Loucy (cell line): ENCODE measurements around the gene OGFR.

Source experiments
- H2AFZ ChIP-seq: fragments of 200-600 bp; sonication (generic); 2 replicates; pipeline ENCODE4 v1.6.0; 2016; ENCODE audit warnings: antibody characterized with exemption, mild to moderate bottlenecking, low read length, moderate library complexity
- H3F3A ChIP-seq: fragments of 200-600 bp; 2 replicates; pipeline ENCODE4 v1.6.0; 2016; ENCODE audit warnings: antibody characterized with exemption, low read depth, mild to moderate bottlenecking
- H3K27me3 ChIP-seq: fragments of 200-600 bp; sonication (generic); 2 replicates; pipeline ENCODE4 v1.6.1; 2014; ENCODE audit warnings: low read length, mild to moderate bottlenecking; ENCODE audit not compliant: insufficient read depth, poor library complexity, severe bottlenecking
- H3K36me3 ChIP-seq: fragments of 200-600 bp; sonication (generic); 2 replicates; pipeline ENCODE4 v1.6.1; 2016; ENCODE audit warnings: low read length; ENCODE audit not compliant: insufficient read depth
- H3K4me1 ChIP-seq: fragments of 200-600 bp; sonication (generic); 2 replicates; pipeline ENCODE4 v1.5.1; 2014; ENCODE audit warnings: low read length, mild to moderate bottlenecking; ENCODE audit not compliant: insufficient read depth, poor library complexity, severe bottlenecking
- H3K4me2 ChIP-seq: fragments of 200-600 bp; sonication (generic); 2 replicates; pipeline ENCODE4 v1.6.0; 2014; ENCODE audit warnings: antibody characterized with exemption, low read length, low read depth, mild to moderate bottlenecking; ENCODE audit not compliant: poor library complexity, severe bottlenecking
- H3K4me3 ChIP-seq: fragments of 200-600 bp; sonication (generic); 2 replicates; pipeline ENCODE4 v1.5.1; 2014; ENCODE audit warnings: low read length, mild to moderate bottlenecking, mixed read lengths; ENCODE audit not compliant: poor library complexity, severe bottlenecking
- H3K79me2 ChIP-seq: fragments of 200-600 bp; sonication (generic); 2 replicates; pipeline ENCODE4 v1.6.1; 2014; ENCODE audit warnings: low read length; ENCODE audit not compliant: insufficient read depth
- H3K9ac ChIP-seq: fragments of 200-600 bp; sonication (generic); 2 replicates; pipeline ENCODE4 v1.6.0; 2014; ENCODE audit warnings: mild to moderate bottlenecking, low read depth, low read length, moderate library complexity; ENCODE audit not compliant: poor library complexity, severe bottlenecking
- H3K9me2 ChIP-seq: fragments of 200-600 bp; sonication (generic); replicated peaks from 2 replicates; pipeline ENCODE4 v1.6.1; 2016; ENCODE audit warnings: low read depth, low read length, mixed read lengths
- H3K9me3 ChIP-seq: fragments of 200-600 bp; sonication (generic); 2 replicates; pipeline ENCODE4 v1.6.1; 2014; ENCODE audit warnings: mild to moderate bottlenecking, antibody characterized with exemption, low read length, low read depth; ENCODE audit not compliant: insufficient read depth
- H4K20me1 ChIP-seq: fragments of 200-600 bp; sonication (generic); 2 replicates; pipeline ENCODE4 v1.6.0; 2014; ENCODE audit warnings: antibody characterized with exemption, low read length, mild to moderate bottlenecking; ENCODE audit not compliant: insufficient read depth, poor library complexity, severe bottlenecking
- CTCF ChIP-seq: fragments of 200-600 bp; sonication (generic); conservative IDR thresholded peaks from 2 replicates; pipeline ENCODE4 v1.5.1; 2014; ENCODE audit warnings: mild to moderate bottlenecking, antibody characterized with exemption, low read length
- EZH2phosphoT487 ChIP-seq: fragments of 200-600 bp; IDR thresholded peaks from 2 replicates; pipeline ENCODE4 v1.6.1; 2018; ENCODE audit warnings: antibody characterized with exemption, mild to moderate bottlenecking, moderate library complexity, borderline replicate concordance

OGFR gene

GRCh38 chr20:62782149-62782892 lies 22.3 kb upstream of the OGFR start:
- peak overlapping the region; percentile 66; the same call in 1 of the 2 replicates for H2AFZ ChIP-seq
- no peaks in the 10 kb centered on the region for H3K9me3 ChIP-seq
- peak overlapping the region; percentile 45 for H3K4me2 ChIP-seq
- H4K20me1 ChIP-seq: no peaks in the 10 kb centered on the region
- no peaks in the 10 kb centered on the region for H3K79me2 ChIP-seq
- H3K36me3 ChIP-seq: no peaks in the 10 kb centered on the region
- no peaks in the 10 kb centered on the region for H3F3A ChIP-seq
- TF ChIP-seq CTCF: no peak
- no peak for TF ChIP-seq EZH2phosphoT487
- H3K9ac ChIP-seq: peak overlapping the region; percentile 41
- H3K4me3 ChIP-seq: no peak overlapping the region
- no peaks in the 10 kb centered on the region for H3K9me2 ChIP-seq
- no peaks in the 10 kb centered on the region for H3K27me3 ChIP-seq
- H3K4me1 ChIP-seq: peaks cover 19% of the 10 kb centered on the region

DNA sequence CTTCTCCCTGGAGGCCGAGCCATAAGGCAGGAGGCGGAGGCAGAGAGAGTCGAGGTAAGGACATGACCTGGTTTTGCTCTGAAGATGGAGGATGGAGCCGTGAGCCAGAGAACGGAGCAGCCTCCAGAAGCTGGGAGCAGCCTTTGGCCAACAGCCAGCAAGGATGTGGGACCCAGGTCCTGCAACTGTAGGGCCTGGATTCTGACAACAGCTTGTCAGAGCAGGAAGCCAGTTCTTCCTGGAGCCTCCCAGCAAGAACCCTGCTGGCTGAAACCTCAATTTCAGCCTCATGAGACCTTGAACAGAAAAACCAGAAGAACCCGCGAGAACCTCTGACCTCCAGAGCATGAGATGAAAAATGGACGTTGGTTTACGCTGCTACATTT lies 21.7 kb upstream of the OGFR start:
- Histone ChIP-seq H4K20me1 (no peaks in the 10 kb centered on the region), H3K9ac (peak overlapping the region; percentile 41), H3K36me3 (no peaks in the 10 kb centered on the region), H3K9me3 (no peaks in the 10 kb centered on the region), H3K4me3 (no peak overlapping the region), H3F3A (no peaks in the 10 kb centered on the region), H3K4me2 (peak overlapping the region; percentile 45), H3K9me2 (no peaks in the 10 kb centered on the region), H3K79me2 (no peaks in the 10 kb centered on the region), H3K4me1 (peaks cover 21% of the 10 kb centered on the region), H3K27me3 (no peaks in the 10 kb centered on the region), H2AFZ (peak overlapping the region; percentile 66)
- TF ChIP-seq EZH2phosphoT487 (no peak), CTCF (no peak)

- Histone ChIP-seq H3K79me2 (no peaks in the 10 kb centered on the region), H3K9ac (no peak overlapping the region), H3F3A (no peaks in the 10 kb centered on the region), H3K4me2 (no peak overlapping the region), H3K4me1 (peaks cover 21% of the 10 kb centered on the region), H3K36me3 (no peaks in the 10 kb centered on the region), H3K27me3 (no peaks in the 10 kb centered on the region), H4K20me1 (no peaks in the 10 kb centered on the region), H3K4me3 (no peak overlapping the region), H3K9me2 (no peaks in the 10 kb centered on the region), H3K9me3 (no peaks in the 10 kb centered on the region), H2AFZ (no peak overlapping the region)
- TF ChIP-seq CTCF (no peak), EZH2phosphoT487 (no peak)
Observed at GRCh38 chr20:62784497-62784896, 20.1 kb upstream of the OGFR start.
